Hematopoietic multipotent progenitor cell treated with erythropoietin and hydrocortisone succinate and interleukin-3 and kit ligand, for 17 days (in vitro differentiated cells): Measurements from ENCODE around the gene S100A11.
A peak's percentile ranks its signal among the peaks of the same experiment; 100 is the strongest.
"Not testable (repeated sequence)": the region's sequence is repeated elsewhere in the genome, so short reads cannot be mapped to it uniquely, and the experiment has no call there.

Source experiments
- DNase-seq: peaks from one replicate; pipeline ENCODE4 v3.0.0-alpha.2; 2015; ENCODE audit warnings: low spot score

Gene S100A11

DNA sequence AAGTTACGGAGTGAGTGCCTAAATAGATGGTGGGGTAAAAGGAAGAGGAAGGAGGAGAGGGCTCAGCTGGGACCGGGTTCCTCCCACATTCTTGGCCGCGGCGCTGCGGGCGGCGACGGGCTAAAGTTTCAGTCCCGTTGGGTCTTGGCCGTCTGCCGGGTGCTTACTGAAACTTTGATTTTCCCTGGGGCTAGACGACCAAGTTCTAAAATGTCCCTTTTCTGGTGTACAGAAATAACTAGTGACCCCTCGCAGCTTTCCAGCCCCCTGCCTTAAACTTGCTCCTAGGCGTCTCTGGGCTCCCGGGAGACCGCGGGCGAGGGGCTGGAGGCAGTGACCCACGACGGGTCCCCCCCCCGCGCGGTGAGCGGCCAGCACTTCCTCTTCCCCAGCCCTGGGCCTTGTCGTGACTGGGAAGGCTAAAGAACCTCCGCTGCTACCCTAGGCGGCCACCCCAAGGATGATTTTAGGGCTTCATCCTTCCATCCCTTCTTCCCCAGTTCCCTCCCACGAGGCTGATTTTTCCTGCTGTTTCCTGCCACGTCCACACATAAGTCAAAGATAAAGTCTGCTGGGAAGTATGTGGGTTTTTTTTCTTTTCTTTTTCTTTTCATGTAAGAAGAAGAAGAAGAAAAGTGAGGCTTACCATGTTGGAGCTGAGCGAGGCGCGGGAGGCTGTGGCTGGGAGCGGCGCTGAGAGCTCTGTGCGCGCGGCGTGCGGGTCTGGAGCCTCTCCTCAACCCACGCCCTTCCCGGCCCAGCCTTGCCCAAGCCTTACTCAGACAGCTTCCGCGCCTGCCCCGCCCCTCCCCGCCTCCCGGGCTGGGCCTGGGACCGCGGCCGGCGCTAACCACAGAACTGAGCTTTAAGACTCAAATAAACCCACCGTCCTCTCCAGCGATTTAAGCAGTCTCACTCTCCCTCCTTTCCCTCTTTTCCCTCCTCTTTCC, at the start of gene S100A11:
S100A11 (minus strand) TSS at position 738 of the 950 bp plus-strand sequence; CDS start at position 649, 89 bp downstream.
- DNase-seq = peak; percentile 9

DNA sequence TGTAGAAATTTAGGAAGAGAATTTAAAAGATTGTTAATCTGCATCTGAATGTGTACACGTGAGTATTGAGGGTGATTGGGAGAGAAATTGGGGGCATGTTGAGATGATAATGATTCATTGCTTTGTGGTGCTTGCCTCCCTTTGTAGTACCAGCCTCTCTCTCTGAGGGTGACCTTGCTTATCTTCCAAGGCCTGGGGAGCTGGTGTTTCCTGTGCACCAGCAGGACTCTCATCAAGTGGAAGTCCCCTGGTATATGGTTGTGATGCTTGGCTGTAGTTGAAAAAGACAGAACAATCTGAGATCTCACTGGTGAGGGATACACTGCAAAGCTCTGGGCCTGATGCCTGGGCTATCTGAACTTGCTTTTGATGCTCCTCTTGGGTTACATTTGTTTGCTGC, 48.0 kb upstream of the S100A11 start:
- DNase-seq = no peak

GRCh38 chr1:152081026-152081425, 44.2 kb upstream of the S100A11 start:
- DNase-seq = not testable (repeated sequence)

DNA sequence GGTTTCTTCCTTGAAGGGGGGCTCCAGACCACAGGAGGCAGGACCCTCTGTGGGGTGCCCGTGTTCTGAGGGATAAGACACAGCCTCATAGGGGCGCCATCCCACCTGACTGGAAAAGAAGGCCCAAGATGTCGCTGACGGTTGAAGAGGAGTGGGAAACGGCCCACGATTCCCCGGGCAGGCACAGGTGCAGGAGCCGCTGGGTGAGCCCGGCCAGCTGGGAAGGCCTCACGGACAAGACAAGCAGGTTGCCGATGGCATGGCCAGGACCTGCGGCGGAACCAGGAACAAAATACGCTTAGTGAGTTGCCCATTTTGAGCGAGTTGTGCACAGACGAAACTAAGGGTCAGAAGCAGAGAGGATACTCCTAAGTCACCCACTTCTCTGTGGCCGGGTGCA, 43.7 kb upstream of the S100A11 start:
- DNase-seq = not testable (repeated sequence)

- no peak for DNase-seq
Measured at GRCh38 chr1:152078831-152079441, 42.1 kb upstream of the S100A11 start.

DNA sequence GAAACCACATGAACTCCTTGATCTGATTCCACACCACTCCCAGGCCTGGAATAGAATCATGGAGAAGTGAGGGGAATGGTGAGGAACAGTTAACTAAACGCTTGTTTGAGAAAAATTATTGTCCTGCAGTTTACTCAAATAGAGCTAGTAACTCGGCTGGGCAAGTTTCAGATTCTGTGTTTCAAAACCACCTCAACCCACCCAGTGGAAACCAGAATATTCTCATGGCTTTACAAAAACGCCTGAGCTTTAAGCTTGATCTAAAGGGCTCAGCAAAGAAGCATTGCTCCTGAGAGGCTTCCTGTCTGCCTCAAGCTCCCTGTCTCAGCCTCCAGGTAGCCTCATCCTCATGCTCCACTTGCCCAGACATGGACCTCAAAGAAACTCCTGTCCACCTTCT, 35.5 kb upstream of the S100A11 start:
- no peak for DNase-seq

GRCh38 chr1:152071123-152071522, 34.3 kb upstream of the S100A11 start:
- DNase-seq = no peak

DNA sequence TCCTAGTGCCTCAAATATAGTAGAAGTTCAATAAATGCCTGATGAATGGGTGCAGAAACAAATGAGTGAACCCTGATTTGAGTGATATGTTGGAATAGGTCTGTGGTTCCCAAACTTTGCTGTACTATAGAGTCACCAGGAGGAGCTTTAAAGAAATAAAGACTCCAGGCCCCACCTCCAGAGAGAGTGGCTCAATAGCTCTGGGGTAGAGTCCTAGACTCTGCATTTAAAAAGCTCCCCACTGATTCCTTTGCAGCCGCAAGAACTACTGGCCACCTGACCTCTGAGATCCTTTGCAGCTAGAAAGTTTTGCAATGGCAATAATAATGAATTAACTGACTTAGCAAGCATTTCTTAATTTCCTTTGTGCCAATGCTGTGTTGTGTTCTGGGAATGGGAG, 31.1 kb upstream of the S100A11 start:
- no peak for DNase-seq

GRCh38 chr1:152067150-152067549, 30.3 kb upstream of the S100A11 start:
- DNase-seq = no peak

GRCh38 chr1:152061952-152062351, 25.1 kb upstream of the S100A11 start:
- no peak for DNase-seq

DNA sequence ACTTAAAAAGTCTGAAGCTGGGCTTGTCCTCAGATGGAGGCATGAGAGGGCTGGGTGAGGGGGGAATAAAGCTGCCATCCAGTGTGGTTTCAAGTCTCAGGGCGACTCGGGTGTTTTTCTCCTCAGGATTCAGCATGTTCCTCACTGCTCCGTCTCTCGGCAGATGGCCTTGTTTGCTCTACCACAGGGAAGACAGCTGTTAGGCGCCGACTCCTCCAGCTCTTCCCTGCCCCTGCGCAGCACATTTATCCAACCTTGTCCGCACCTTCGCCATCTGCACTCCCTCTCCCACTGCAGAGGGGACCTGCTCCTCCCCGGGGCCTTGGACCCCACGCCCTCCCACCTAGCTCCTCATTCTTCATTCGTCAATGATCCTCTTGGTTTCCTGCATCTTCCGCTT, 16.6 kb upstream of the S100A11 start:
- no peak for DNase-seq

DNA sequence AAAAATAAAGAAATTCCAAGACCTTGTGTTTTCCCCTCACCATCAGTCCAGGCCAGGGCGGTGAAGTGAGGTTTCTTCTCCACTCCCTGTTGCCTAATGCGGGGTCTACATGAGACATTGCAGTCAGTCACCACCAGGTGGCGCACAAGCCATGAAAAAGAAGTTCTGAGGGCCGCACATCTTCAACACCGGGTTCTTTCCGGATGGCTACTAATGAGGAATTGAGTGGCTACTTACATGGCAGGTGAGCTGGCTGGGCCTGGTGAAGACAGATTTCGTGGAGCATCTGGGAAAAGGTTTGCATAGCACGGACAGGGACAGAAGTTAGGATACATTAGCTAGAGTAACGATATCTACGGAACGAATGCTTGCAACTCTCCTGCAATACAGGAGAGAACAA, 15.8 kb upstream of the S100A11 start:
- DNase-seq = peak; percentile 81

DNA sequence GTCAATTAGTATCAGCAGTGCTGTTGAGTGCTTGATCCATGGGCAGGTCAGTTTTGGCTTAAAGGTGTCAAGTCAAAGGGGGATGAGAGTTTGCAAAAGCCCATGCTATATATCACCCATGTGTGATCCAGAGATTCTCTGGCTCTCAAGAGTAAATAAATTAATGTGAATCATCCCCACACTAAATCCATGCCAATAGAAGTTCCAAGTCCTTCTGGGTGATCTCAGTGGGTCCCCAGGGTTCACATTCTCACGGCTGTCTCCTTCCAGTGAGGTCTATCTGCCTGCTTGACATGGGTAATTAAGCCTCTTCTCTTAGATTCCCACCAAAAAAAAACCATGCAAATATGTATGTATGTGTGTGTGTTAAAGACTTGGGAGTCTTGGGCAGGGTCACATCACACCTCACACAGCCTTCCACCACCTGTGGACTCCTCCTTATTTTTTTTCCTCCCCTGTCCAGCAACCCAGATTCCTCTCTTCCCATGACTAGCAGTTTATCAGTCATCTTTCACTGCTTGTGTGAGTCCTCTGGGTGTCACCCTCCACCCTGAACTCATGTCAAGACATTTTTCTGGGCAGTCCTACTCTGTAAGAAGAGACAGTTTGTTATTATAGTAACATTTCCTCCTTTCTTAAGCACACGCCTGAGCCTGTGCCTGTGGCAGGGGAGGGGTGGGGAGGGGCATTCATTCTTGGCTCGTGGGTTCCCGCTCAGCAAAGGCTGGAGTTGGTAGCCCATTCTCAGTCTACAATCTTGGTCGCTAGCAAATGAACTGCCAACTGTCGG, 14.3 kb upstream of the S100A11 start:
- DNase-seq = no peak

- no peak for DNase-seq
Measured at GRCh38 chr1:152049291-152050083, 12.7 kb upstream of the S100A11 start.

- DNase-seq = no peak
Measured at GRCh38 chr1:152048416-152049009, 11.7 kb upstream of the S100A11 start.

GRCh38 chr1:152047730-152048415, 11.1 kb upstream of the S100A11 start:
- DNase-seq = peak; percentile 64

DNA sequence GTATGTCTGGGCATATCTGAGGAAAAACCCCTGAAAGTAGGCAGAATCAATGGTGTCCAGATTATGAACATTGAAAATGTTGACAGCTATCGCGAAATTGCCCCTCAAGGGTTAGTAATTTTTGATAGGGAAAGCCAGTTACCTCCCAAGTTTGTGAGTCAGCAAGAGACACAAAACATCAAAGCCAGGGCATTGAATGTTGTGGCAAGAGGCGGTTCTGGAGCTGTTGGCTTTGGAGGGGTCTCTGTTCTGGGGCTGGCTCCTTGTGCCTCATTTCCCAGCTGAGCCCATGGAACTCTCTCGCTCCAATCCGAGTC, 10.6 kb upstream of the S100A11 start:
- DNase-seq = no peak

DNA sequence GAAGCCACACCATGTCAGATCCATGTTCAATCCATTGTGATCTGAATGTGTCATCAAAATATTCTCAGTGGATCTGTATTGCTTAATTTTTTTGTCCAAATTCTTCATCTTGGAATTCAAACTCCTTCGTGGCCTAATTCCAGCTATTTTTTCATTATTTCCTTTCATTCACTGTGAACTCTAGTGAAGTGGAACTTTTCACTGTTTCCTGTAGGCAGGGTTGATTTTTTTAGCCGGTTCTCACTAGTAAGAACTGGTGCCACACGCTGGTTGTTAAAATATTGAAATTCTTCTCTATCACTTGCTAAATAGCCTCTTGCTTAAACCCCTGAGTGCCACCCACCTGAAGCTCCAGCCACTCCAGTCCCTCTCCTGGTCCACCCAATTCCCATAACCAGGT, 7.6 kb upstream of the S100A11 start:
- DNase-seq = no peak

GRCh38 chr1:152043870-152044269, 7.1 kb upstream of the S100A11 start:
- DNase-seq = no peak

- no peak for DNase-seq
Measured at GRCh38 chr1:152042030-152042429, 5.2 kb upstream of the S100A11 start.

- no peak for DNase-seq
Measured at GRCh38 chr1:152039886-152040285, 3.1 kb upstream of the S100A11 start.
